ENCODE results near the gene FYTTD1. TPM values are rescaled to one million over a fixed set of nuclear protein-coding genes. Genes with fewer than 3 reads are reported as not detected.

Gene FYTTD1
- total RNA-seq, 2 experiments from 2014 or later: 42.9 to 43.4 TPM

GRCh38 chr3:197811343-197811742 is 61.7 kb downstream of the FYTTD1 start:
- CTCF ChIA-PET: no interaction called here
- POLR2A ChIA-PET: no interaction called here

GRCh38 chr3:197814372-197814771 is 64.7 kb downstream of the FYTTD1 start:
- ChIA-PET POLR2A (no interaction called here), CTCF (no interaction called here)

GRCh38 chr3:197820550-197821335 is 71.1 kb downstream of the FYTTD1 start:
- ChIA-PET CTCF (interaction anchor here (0.8 kb wide), 1 partner anchor 19 kb away, joined by 3 read pairs; no protein-coding TSS in a partner anchor), POLR2A (no interaction called here)

- ChIA-PET CTCF (no interaction called here), POLR2A (no interaction called here)
Observed at GRCh38 chr3:197829397-197830045, 79.8 kb downstream of the FYTTD1 start.

GRCh38 chr3:197830308-197830966 is 80.8 kb downstream of the FYTTD1 start:
- POLR2A ChIA-PET: no interaction called here
- CTCF ChIA-PET: no interaction called here

GRCh38 chr3:197830967-197831313 is 81.3 kb downstream of the FYTTD1 start:
- ChIA-PET POLR2A (no interaction called here), CTCF (no interaction called here)

GRCh38 chr3:197833930-197834715 is 84.4 kb downstream of the FYTTD1 start:
- POLR2A ChIA-PET: no interaction called here

GRCh38 chr3:197835509-197835908 is 85.8 kb downstream of the FYTTD1 start:
- CTCF ChIA-PET: no interaction called here
- POLR2A ChIA-PET: no interaction called here

More at GRCh38 chr3:197833930-197834715, 84.4 kb downstream of the FYTTD1 start:
- CTCF ChIA-PET: no interaction called here

GRCh38 chr3:197836244-197836643 is 86.6 kb downstream of the FYTTD1 start:
- CTCF ChIA-PET: no interaction called here
- POLR2A ChIA-PET: no interaction called here

Other genes with a start within 250 kb of the FYTTD1 start
- 10 to 100 TPM; 73.8 to 76.8 TPM for gene BDH1, start 193.9 kb upstream of the FYTTD1 start, total RNA-seq
- gene RUBCN, start 13.0 kb upstream of the FYTTD1 start, total RNA-seq: 10 to 100 TPM; 33.9 to 38.2 TPM
- 10 to 100 TPM; 46.5 to 49.0 TPM for gene LRCH3, start 41.4 kb downstream of the FYTTD1 start, total RNA-seq
- gene RPL35A, start 200.3 kb downstream of the FYTTD1 start, total RNA-seq: 1,000 to 10,000 TPM; 1,342 to 1,357 TPM
- 1 to 10 TPM; 6.0 to 6.7 TPM for gene LMLN, start 210.3 kb downstream of the FYTTD1 start, total RNA-seq

Data from activated CD8-positive, alpha-beta memory T cell treated with anti-CD3 and anti-CD28 coated beads for 36 hours (primary cell).